ENCODE results near the gene WNT9B. TPM values are rescaled to one million over a fixed set of nuclear protein-coding genes. Genes with fewer than 3 reads are reported as not detected.

Gene WNT9B
- total RNA-seq, 6 experiments from 2014 or later = not detected

DNA sequence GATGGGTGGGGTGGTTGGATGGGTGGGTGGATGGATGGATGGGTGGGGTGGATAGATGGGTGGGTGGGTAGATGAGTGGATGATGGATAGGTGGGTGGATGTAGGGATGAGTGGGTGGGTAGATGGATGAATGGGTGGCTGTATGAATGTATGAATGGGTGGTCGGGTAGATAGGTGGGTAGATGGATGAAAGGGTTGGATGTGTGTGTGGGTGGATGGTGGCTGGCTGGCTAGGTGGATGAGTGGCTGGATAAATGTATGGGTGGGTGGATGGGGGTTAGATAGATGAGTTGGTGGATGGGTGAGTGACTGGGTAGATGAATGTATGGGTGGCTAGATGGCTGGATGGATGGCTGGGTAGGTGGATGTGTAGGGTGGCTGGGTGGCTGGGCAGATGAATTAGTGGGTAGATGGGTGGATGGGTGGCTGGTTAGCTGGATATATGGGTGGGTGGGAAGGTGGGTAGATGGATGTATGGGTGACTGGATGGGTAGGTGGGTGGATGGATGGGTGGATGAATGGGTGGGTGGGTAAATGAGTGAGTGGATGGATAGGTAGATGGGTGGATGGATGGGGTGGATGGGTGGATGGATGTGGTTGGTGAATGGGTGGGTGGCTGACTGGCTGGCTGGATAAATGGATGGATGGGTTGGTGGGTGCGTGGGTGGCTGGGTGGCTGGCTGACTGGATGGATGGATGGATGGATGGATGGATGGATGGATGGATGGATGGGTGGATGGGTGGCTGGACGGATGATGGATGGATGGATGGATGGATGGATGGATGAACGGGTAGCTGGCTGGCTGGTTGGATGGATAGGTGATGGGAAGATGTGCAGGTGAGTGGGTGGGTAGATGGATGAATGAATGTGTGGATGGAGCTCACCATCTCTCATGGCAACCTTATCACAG, 52.6 kb downstream of the WNT9B start:
- no peak for DNase-seq
- H3K36me3 Mint-ChIP-seq (ENCODE audit: low read depth) = no peaks in the 10 kb centered on the region
- no peak overlapping the region for H3K27ac Mint-ChIP-seq
- H3K4me3 Mint-ChIP-seq = no peak overlapping the region
- TF ChIP-seq, protein P1, sequence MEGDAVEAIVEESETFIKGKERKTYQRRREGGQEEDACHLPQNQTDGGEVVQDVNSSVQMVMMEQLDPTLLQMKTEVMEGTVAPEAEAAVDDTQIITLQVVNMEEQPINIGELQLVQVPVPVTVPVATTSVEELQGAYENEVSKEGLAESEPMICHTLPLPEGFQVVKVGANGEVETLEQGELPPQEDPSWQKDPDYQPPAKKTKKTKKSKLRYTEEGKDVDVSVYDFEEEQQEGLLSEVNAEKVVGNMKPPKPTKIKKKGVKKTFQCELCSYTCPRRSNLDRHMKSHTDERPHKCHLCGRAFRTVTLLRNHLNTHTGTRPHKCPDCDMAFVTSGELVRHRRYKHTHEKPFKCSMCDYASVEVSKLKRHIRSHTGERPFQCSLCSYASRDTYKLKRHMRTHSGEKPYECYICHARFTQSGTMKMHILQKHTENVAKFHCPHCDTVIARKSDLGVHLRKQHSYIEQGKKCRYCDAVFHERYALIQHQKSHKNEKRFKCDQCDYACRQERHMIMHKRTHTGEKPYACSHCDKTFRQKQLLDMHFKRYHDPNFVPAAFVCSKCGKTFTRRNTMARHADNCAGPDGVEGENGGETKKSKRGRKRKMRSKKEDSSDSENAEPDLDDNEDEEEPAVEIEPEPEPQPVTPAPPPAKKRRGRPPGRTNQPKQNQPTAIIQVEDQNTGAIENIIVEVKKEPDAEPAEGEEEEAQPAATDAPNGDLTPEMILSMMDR (IDR thresholded peaks at IDR 0.05) = no peak
- peaks cover 26% of the 10 kb centered on the region for H3K27me3 Mint-ChIP-seq (ENCODE audit: insufficient read depth)
- no peaks in the 10 kb centered on the region for H3K4me1 Mint-ChIP-seq (ENCODE audit: low read depth)
- H3K9me3 Mint-ChIP-seq = no peaks in the 10 kb centered on the region

DNA sequence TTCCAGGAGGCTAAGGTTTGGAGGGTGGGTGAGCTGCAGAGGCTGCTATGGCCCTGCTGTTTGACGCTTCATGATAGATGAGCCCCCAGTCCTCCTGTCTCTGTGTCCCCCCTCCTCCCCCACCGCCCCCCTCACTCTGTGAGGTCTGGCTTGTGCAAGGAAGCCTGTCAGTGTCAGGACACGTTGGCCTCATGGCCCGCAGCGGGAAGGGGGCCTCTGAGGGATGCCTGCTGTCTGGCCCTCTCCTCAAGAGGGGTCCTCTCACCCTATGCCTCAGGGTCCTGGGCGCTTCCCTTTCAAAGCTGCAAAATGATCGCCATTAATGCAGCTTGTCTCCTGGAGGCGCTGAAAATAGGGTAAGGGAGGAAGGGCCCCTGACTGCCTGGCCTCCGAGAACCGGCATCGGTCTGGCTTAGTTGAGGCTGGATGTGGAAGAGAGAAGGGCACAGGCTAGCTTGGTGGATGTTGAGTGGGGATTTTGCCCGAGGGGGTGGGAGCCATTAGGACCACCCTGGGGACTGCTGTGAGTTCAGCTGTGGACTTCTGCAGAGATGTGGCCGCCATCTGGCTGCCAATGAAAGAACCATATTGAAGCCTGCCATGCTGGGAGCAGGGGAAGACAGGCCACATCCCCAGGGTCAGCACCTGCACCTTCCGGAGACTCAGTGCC, 56.8 kb downstream of the WNT9B start:
- H3K27ac Mint-ChIP-seq = no peak overlapping the region
- H3K4me3 Mint-ChIP-seq = no peak overlapping the region
- DNase-seq = no peak
- H3K4me1 Mint-ChIP-seq (ENCODE audit: low read depth) = no peaks in the 10 kb centered on the region
- TF ChIP-seq, protein P1 (IDR thresholded peaks at IDR 0.05) = no peak
- H3K27me3 Mint-ChIP-seq (ENCODE audit: insufficient read depth) = peaks cover 36% of the 10 kb centered on the region
- no peaks in the 10 kb centered on the region for H3K36me3 Mint-ChIP-seq (ENCODE audit: low read depth)
- H3K9me3 Mint-ChIP-seq = no peaks in the 10 kb centered on the region

DNA sequence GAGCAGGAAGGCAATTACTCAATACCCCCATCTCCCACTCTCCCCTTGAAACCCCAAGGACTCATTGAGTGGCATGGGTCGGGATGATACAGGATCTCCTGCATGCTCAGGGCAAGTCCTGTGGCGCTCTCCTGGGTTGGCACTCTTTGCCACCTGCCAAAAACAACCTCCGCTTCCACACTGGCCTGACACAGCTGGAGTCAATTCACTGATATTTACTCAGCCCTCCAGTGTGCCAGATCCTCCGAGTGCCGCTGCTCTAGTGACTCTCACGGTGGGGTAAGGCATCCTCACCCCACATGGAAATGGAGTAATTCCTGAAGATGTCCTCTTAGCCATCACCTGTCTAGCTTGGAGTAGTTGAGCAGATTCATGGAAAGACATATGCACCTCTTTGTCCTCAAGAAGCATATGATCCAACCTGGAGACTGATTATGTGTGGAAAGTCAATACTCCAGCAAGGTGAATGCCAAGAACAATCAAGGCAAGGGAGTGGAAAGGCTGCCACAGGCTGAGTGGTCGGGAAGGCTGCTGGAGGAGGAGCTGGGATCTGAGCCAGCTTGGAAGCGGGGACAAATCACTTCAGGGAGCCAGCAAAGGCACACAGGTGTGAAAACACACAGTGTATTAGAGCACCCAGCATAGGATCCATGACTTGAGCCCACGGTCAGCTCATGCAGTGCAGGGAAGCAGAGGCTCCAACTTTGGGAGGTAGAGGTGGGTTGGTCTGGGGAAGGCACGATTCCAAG, 59.0 kb downstream of the WNT9B start:
- Mint-ChIP-seq H3K9me3 (no peaks in the 10 kb centered on the region), H3K27ac (no peak overlapping the region), H3K4me1 (ENCODE audit: low read depth) (peaks cover under 1% of the 10 kb centered on the region; the same call in 1 of the 2 replicates), H3K4me3 (no peak overlapping the region), H3K36me3 (ENCODE audit: low read depth) (no peaks in the 10 kb centered on the region), H3K27me3 (ENCODE audit: insufficient read depth) (peaks cover 39% of the 10 kb centered on the region)
- no peak for DNase-seq
- TF ChIP-seq, protein P1 (IDR thresholded peaks at IDR 0.05) = no peak

DNA sequence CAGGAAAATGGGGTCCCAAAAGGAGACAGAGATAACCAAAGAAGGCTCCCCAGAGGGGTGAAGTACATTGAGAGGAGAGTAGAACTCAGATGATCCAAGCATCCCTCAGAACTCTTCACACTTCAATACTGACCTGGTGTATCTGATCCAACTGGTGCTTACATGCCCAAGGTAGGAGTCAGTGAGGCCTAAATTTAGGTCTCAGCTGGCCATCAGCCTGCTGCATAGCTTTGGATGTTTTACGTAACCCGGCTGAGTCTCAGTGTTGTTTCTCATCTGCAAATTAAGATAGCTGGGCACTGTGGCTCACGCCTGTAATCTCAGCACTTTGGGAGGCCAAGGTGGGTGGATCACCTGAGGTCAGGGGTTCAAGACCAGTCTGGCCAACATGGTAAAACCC, 59.9 kb downstream of the WNT9B start:
- H3K27me3 Mint-ChIP-seq (ENCODE audit: insufficient read depth) = peaks cover 39% of the 10 kb centered on the region
- H3K4me3 Mint-ChIP-seq = no peak overlapping the region
- no peak overlapping the region for H3K27ac Mint-ChIP-seq
- no peak for DNase-seq
- peaks cover 10% of the 10 kb centered on the region for H3K4me1 Mint-ChIP-seq (ENCODE audit: low read depth)
- TF ChIP-seq, protein P1 (IDR thresholded peaks at IDR 0.05) = no peak
- no peaks in the 10 kb centered on the region for H3K9me3 Mint-ChIP-seq
- no peaks in the 10 kb centered on the region for H3K36me3 Mint-ChIP-seq (ENCODE audit: low read depth)

DNA sequence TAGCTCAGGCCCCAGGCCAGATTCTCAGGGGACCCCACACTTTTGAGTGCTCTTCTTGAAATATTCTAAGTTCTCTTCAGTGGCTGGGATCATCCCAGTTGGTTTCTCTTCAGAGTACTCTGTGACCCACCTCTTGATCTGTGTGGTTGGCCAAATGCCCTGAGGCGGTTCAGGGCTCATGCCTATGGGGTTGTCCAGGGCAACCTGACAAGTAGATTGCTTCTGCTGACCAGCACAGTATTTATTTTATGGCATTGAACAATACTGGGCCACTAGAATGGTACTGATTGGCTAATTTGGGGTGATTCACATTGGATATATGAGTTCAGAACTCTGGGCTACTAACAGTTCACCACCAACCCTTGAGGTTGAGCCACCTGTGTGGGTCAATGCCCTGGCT, 64.2 kb downstream of the WNT9B start:
- DNase-seq = peak; percentile 14
- TF ChIP-seq, protein P1 (IDR thresholded peaks at IDR 0.05) = no peak
- peaks cover 6% of the 10 kb centered on the region; the same call in 1 of the 2 replicates for H3K36me3 Mint-ChIP-seq (ENCODE audit: low read depth)
- H3K9me3 Mint-ChIP-seq = no peaks in the 10 kb centered on the region
- H3K27ac Mint-ChIP-seq = no peak overlapping the region
- no peak overlapping the region for H3K4me3 Mint-ChIP-seq
- H3K27me3 Mint-ChIP-seq (ENCODE audit: insufficient read depth) = peaks cover 20% of the 10 kb centered on the region
- peaks cover 28% of the 10 kb centered on the region for H3K4me1 Mint-ChIP-seq (ENCODE audit: low read depth)

All from HFFc6 (cell line).